Ishikawa (cell line): ENCODE measurements around the gene BHMT.

ENCODE experiments used
- CEBPB ChIP-seq: IDR thresholded peaks from 2 replicates; pipeline ENCODE4 v1.6.1; 2012
- CREB1 ChIP-seq: IDR thresholded peaks from 2 replicates; pipeline ENCODE4 v1.6.1; 2012; ENCODE audit warnings: low read depth
- EGR1 ChIP-seq: IDR thresholded peaks from 2 replicates; pipeline ENCODE4 v1.6.1; 2012
- EP300 ChIP-seq: IDR thresholded peaks from 2 replicates; pipeline ENCODE4 v1.6.1; 2012; ENCODE audit warnings: borderline replicate concordance
- FOXM1 ChIP-seq: IDR thresholded peaks from 2 replicates; pipeline ENCODE4 v1.6.1; 2012; ENCODE audit warnings: low read depth, borderline replicate concordance
- MAX ChIP-seq: IDR thresholded peaks from 2 replicates; pipeline ENCODE4 v1.6.1; 2012
- NFIC ChIP-seq: IDR thresholded peaks from 2 replicates; pipeline ENCODE4 v1.6.1; 2012
- RAD21 ChIP-seq: IDR thresholded peaks from 2 replicates; pipeline ENCODE4 v1.6.1; 2012; ENCODE audit warnings: low read depth
- REST ChIP-seq: IDR thresholded peaks from 2 replicates; pipeline ENCODE4 v1.6.1; 2012; ENCODE audit warnings: low read depth, mild to moderate bottlenecking
- TAF1 ChIP-seq: IDR thresholded peaks from 2 replicates; pipeline ENCODE4 v1.6.1; 2012; ENCODE audit warnings: low read depth, mild to moderate bottlenecking
- TCF12 ChIP-seq: IDR thresholded peaks from 2 replicates; pipeline ENCODE4 v1.6.1; 2012; ENCODE audit warnings: low read depth
- TEAD4 ChIP-seq: IDR thresholded peaks from 2 replicates; pipeline ENCODE4 v1.6.1; 2012
- USF1 ChIP-seq: IDR thresholded peaks from 2 replicates; pipeline ENCODE4 v1.6.1; 2012
- YY1 ChIP-seq: IDR thresholded peaks from 2 replicates; pipeline ENCODE4 v1.6.1; 2012; ENCODE audit warnings: low read depth
- ZBTB7A ChIP-seq: IDR thresholded peaks from 2 replicates; pipeline ENCODE4 v1.6.1; 2012; ENCODE audit warnings: low read depth

BHMT gene

DNA sequence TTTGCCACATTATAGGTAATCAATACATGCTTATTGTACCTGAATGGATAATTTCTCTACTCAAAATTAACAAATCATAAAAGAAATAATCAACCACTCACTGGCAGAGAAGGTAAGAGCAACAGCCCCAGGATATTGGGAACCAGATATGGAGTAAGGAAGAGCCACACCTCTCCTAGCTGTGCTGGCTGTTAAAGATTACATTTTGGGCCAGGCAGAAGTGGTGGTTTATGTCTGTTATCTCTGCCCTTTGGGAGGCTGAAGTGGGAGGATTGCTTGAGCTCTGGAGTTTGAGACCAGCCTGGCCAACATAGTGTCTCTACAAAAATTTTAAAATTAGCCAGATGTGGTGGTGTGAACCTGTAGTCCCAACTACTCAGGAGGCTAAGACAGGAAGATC, 56.4 kb downstream of the BHMT start:
- no peak for TF ChIP-seq REST
- TF ChIP-seq CREB1 = no peak
- TF ChIP-seq NFIC = no peak
- no peak for TF ChIP-seq TAF1
- no peak for TF ChIP-seq CEBPB
- no peak for TF ChIP-seq YY1
- no peak for TF ChIP-seq TCF12
- TF ChIP-seq TEAD4 = no peak
- TF ChIP-seq ZBTB7A = no peak
- no peak for TF ChIP-seq USF1
- no peak for TF ChIP-seq MAX
- TF ChIP-seq EP300 = no peak
- TF ChIP-seq FOXM1 = no peak
- no peak for TF ChIP-seq EGR1
- no peak for TF ChIP-seq RAD21

- TF ChIP-seq TCF12 (no peak), FOXM1 (no peak), NFIC (no peak), TEAD4 (no peak), REST (no peak), MAX (no peak), EP300 (no peak), ZBTB7A (no peak), RAD21 (no peak)
Observed at GRCh38 chr5:79170661-79171060, 59.1 kb downstream of the BHMT start.

DNA sequence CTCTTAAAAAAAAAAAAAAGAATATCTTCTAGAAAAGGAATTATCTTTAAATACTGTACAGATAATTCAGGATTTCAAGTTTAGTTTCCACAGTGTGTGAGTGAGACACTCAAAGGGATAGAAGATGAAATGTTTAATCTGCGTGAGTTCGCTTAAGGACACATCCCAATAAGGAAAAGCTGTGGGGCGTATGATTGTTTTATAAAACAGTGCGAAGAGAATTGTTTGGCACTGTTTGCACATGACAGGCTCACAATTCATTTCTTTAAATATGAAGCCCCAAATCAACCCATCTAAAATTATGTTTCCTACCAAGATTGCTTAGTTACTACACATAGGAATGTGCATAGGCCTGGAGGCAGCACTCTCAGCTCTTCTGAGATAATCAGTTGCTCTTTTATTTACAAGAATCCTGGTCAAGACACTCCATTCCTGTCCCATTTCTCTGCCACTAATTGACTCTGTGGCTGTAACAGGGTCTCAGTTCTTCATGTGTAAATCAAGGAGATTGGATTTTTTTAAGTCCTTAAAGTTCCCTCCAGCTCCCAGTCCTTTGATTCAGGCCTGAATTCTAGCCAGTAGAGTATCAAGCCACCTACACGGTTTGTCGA, 60.1 kb downstream of the BHMT start:
- TF ChIP-seq ZBTB7A = no peak
- no peak for TF ChIP-seq USF1
- no peak for TF ChIP-seq TCF12
- no peak for TF ChIP-seq NFIC
- no peak for TF ChIP-seq EP300
- no peak for TF ChIP-seq TAF1
- TF ChIP-seq RAD21 = no peak

- no peak for TF ChIP-seq ZBTB7A
- no peak for TF ChIP-seq EP300
- TF ChIP-seq FOXM1 = no peak
- no peak for TF ChIP-seq RAD21
- no peak for TF ChIP-seq MAX
- no peak for TF ChIP-seq USF1
- no peak for TF ChIP-seq CREB1
- TF ChIP-seq TAF1 = no peak
- TF ChIP-seq EGR1 = no peak
- no peak for TF ChIP-seq NFIC
- TF ChIP-seq TEAD4 = no peak
- TF ChIP-seq YY1 = no peak
- TF ChIP-seq CEBPB = no peak
- TF ChIP-seq REST = no peak
- TF ChIP-seq TCF12 = no peak
Observed at GRCh38 chr5:79172269-79172668, 60.7 kb downstream of the BHMT start.
